Adrenal gland (tissue), 12 donors: ENCODE measurements around the gene TRIO. TPM values are rescaled to one million over a fixed set of nuclear protein-coding genes. Genes with fewer than 3 reads are reported as not detected.
A peak's percentile ranks its signal among the peaks of the same experiment; 100 is the strongest.

Experiments
- DNase-seq, 7 donors: peaks; one replicate each; pipeline ENCODE4 v3.0.0-alpha.2; 2019 to 2020
- H3K27ac ChIP-seq, 5 donors: fragments of 200-600 bp; sonication (generic) in 4 of 5; 1 replicate in 3 of 5; 2 replicates in 2 of 5; pipeline versions ENCODE4 v1.5.1 to v1.8.0; 2016 to 2020; ENCODE audit warnings: mild to moderate bottlenecking in 1 of 5
- H3K27me3 ChIP-seq: fragments of 200-600 bp; 2 replicates; pipeline ENCODE4 v1.8.0; 2021
- H3K36me3 ChIP-seq, 2 donors: fragments of 200-600 bp; replicated peaks in 1 of 2; 1 replicate in 1 of 2; 2 replicates in 1 of 2; pipeline versions ENCODE4 v1.5.1 to v1.8.0; 2018 to 2022
- H3K4me1 ChIP-seq, 2 donors: fragments of 200-600 bp; replicated peaks in 1 of 2; 1 replicate in 1 of 2; 2 replicates in 1 of 2; pipeline versions ENCODE4 v1.5.1 to v1.8.0; 2018 to 2021
- H3K4me3 ChIP-seq, 4 donors: fragments of 200-600 bp; sonication (generic) in 3 of 4; one replicate each; pipeline ENCODE4 v1.5.1; 2016 to 2018
- H3K9me3 ChIP-seq, 3 donors: fragments of 200-600 bp; sonication (generic) in 1 of 3; replicated peaks in 1 of 3; 1 replicate in 2 of 3; 2 replicates in 1 of 3; pipeline versions ENCODE4 v1.5.1 to v1.8.0; 2016 to 2021
- POLR2A ChIP-seq, 2 donors: fragments of 450-650 bp; IDR thresholded peaks; one replicate each; pipeline ENCODE4 v1.6.1; 2017; ENCODE audit warnings: antibody characterized with exemption in 2 of 2, mild to moderate bottlenecking in 2 of 2, moderate library complexity in 1 of 2
- WGBS, 4 donors: extraction: QIAGEN DNeasy Blood & Tissue Kit in 2 of 4; methylation state at CpG; one replicate each; pipeline versions ENCODE4 v1.1.5 to v1.1.7; 2013 to 2017; 5-methylcytosine and 5-hydroxymethylcytosine counted together
- intact Hi-C, 2 donors: fragments of 100-400 bp; cut with DNase I; formaldehyde crosslinking; loops; one replicate each; pipeline versions ENCODE4 v1.14.1 to v1.15.0; 2022 to 2023
- polyA plus RNA-seq, 3 donors: library from polyadenylated mRNA; stranded (reverse); fragments of 200-250 nt in 2 of 3; fragments of 350-450 nt in 1 of 3; fragmentation: Illumina TruSeq in 1 of 3; extraction: RNeasy Lipid Tissue Mini Kit (QIAGEN cat#74804) in 1 of 3; gene quantifications; one replicate each; pipeline ENCODE4 v1.2.3, GENCODE V29; 2013 to 2014
- total RNA-seq, 9 donors: library from RNA; depleted of rRNA in 4 of 9; stranded (reverse); fragments of >200 nt in 4 of 9; fragments of 120-200 nt in 1 of 9; fragmentation: NEBNext Ultra II Directional in 1 of 9; extraction: Animal tissue kit (Norgen Biotek cat#: 25700) in 1 of 9; gene quantifications; one replicate each; pipeline versions ENCODE4 v1.1.0 to v1.2.4, GENCODE V29; 2013 to 2023
- TF ChIP-seq, protein P1 (sequence below), 6 experiments: fragments of 450-650 bp in 4 of 6; fragments of 200-600 bp in 2 of 6; sonication (generic) in 1 of 6; IDR thresholded peaks; 1 replicate in 5 of 6; 2 replicates in 1 of 6; pipeline versions ENCODE4 v1.5.1 to v1.8.0; 2016 to 2021; ENCODE audit warnings: antibody characterized with exemption in 6 of 6, mild to moderate bottlenecking in 2 of 6, moderate library complexity in 1 of 6
- donor health status: healthy with polysubstance abuse.
- donor health status: Bipolar disorder and iron deficiency.
- donor health status: DM: yes; HTN: yes; CAD: no.
- donor health status: DM: no; HTN: no; CAD: no.
- donor health status: DM: no; HTN: no; CAD: no.
- donor health status: DM: yes; HTN: yes; CAD: no.

TRIO gene
- total and polyA plus RNA-seq, 12 donors: 27.3 to 109 (median 72.4) TPM

- Histone ChIP-seq H3K4me3 (no peak overlapping the region), H3K27ac (no peak overlapping the region), H3K4me1 (peaks cover 0 to 8% of the 10 kb centered on the region in 2 donors), H3K27me3 (no peaks in the 10 kb centered on the region), H3K36me3 (peaks cover 0 to 22% of the 10 kb centered on the region in 2 donors), H3K9me3 (no peaks in the 10 kb centered on the region)
- DNase-seq: no peak
- TF ChIP-seq POLR2A (IDR thresholded peaks at IDR 0.05): no peak
- TF ChIP-seq, protein P1, sequence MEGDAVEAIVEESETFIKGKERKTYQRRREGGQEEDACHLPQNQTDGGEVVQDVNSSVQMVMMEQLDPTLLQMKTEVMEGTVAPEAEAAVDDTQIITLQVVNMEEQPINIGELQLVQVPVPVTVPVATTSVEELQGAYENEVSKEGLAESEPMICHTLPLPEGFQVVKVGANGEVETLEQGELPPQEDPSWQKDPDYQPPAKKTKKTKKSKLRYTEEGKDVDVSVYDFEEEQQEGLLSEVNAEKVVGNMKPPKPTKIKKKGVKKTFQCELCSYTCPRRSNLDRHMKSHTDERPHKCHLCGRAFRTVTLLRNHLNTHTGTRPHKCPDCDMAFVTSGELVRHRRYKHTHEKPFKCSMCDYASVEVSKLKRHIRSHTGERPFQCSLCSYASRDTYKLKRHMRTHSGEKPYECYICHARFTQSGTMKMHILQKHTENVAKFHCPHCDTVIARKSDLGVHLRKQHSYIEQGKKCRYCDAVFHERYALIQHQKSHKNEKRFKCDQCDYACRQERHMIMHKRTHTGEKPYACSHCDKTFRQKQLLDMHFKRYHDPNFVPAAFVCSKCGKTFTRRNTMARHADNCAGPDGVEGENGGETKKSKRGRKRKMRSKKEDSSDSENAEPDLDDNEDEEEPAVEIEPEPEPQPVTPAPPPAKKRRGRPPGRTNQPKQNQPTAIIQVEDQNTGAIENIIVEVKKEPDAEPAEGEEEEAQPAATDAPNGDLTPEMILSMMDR (IDR thresholded peaks at IDR 0.05): no peak
- 86 to 98% (median 94%) methylated on average over 4 of the region's 4 CpGs for WGBS, 4 donors
- intact Hi-C loops: loop anchor here in 1 of 2 donors (10.0 kb wide), 1 partner anchor 289 kb away; no protein-coding TSS in a partner anchor
Measured at GRCh38 chr5:14355391-14355790, 212.2 kb downstream of the TRIO start.

- H3K4me1 ChIP-seq: peaks cover 0 to 8% of the 10 kb centered on the region in 2 donors
- no peak overlapping the region for H3K4me3 ChIP-seq
- no peaks in the 10 kb centered on the region for H3K9me3 ChIP-seq
- 68 to 84% (median 73%) methylated on average over 1 of the region's 1 CpG for WGBS, 4 donors
- peaks cover 0 to 31% of the 10 kb centered on the region in 2 donors for H3K36me3 ChIP-seq
- no peak overlapping the region for H3K27ac ChIP-seq
- intact Hi-C loops: loop anchor here in 1 of 2 donors (10.0 kb wide), 1 partner anchor 288 kb away; no protein-coding TSS in a partner anchor
- H3K27me3 ChIP-seq: no peaks in the 10 kb centered on the region
- no peak for DNase-seq
- no peak for TF ChIP-seq POLR2A (IDR thresholded peaks at IDR 0.05)
- TF ChIP-seq, protein P1 (IDR thresholded peaks at IDR 0.05): no peak
Measured at GRCh38 chr5:14356305-14356704, 213.2 kb downstream of the TRIO start.

- intact Hi-C loops: loop anchor here in 1 of 2 donors (10.0 kb wide), 1 partner anchor 287 kb away; no protein-coding TSS in a partner anchor
- DNase-seq: no peak
- Histone ChIP-seq H3K36me3 (peaks cover 0 to 34% of the 10 kb centered on the region in 2 donors), H3K9me3 (no peaks in the 10 kb centered on the region), H3K4me1 (peaks cover 0 to 8% of the 10 kb centered on the region in 2 donors), H3K27ac (peak overlapping the region in 1 of 5 donors; percentile 53), H3K4me3 (no peak overlapping the region), H3K27me3 (no peaks in the 10 kb centered on the region)
- WGBS, 4 donors: 56 to 65% (median 60%) methylated on average over 8 to 9 of the region's 9 CpGs
- TF ChIP-seq POLR2A (IDR thresholded peaks at IDR 0.05): no peak
- TF ChIP-seq, protein P1 (IDR thresholded peaks at IDR 0.05): no peak
Measured at GRCh38 chr5:14357441-14357840, 214.3 kb downstream of the TRIO start.

DNA sequence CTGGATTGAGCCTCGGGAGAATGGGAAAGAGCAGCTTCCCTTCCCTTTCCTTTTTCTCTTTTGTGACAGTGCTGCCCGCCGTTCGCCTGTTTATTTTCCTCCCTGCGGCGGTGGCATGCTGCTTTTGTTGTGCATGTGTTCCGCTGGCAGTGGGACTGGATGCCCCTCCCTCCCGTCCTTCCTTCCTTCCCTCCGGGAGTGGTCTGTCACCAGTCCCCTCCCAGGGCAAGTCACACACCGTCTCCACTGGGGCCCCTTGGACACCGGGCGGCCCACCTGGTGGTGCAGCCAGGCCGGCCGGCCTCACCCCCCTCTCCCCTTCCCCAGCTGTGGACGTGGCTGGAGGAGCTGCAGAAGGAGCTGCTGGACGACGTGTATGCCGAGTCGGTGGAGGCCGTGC is 214.7 kb downstream of the TRIO start:
- H3K27ac ChIP-seq: peak overlapping the region in 1 of 5 donors; percentile 53
- intact Hi-C loops: loop anchor here in 1 of 2 donors (10.0 kb wide), 1 partner anchor 287 kb away; no protein-coding TSS in a partner anchor
- WGBS, 4 donors: 63 to 79% (median 71%) methylated on average over 17 to 20 of the region's 20 CpGs
- no peak overlapping the region for H3K4me3 ChIP-seq
- TF ChIP-seq POLR2A (IDR thresholded peaks at IDR 0.05): no peak
- TF ChIP-seq, protein P1 (IDR thresholded peaks at IDR 0.05): no peak
- DNase-seq: peak in 1 of 7 donors; percentile 65
- H3K36me3 ChIP-seq: peaks cover 0 to 34% of the 10 kb centered on the region in 2 donors
- H3K27me3 ChIP-seq: no peaks in the 10 kb centered on the region
- peaks cover 0 to 8% of the 10 kb centered on the region in 2 donors for H3K4me1 ChIP-seq
- H3K9me3 ChIP-seq: no peaks in the 10 kb centered on the region
